Panc1 (cell line): ENCODE results near the gene KCNH1.

Source experiments
- CTCF ChIP-seq: fragments of 450-650 bp; IDR thresholded peaks from 2 replicates; pipeline ENCODE4 v1.5.1; 2017; ENCODE audit warnings: mild to moderate bottlenecking
- SIN3A ChIP-seq: IDR thresholded peaks from 2 replicates; pipeline ENCODE4 v1.6.1; 2012; ENCODE audit warnings: low read depth, mild to moderate bottlenecking, low read length, moderate library complexity, borderline replicate concordance; ENCODE audit not compliant: insufficient read depth
- TCF7L2 ChIP-seq: IDR thresholded peaks from 2 replicates; pipeline ENCODE4 v1.6.1; 2011; ENCODE audit warnings: mild to moderate bottlenecking, low read depth, low read length, inconsistent platforms

- TF ChIP-seq CTCF (no peak), SIN3A (no peak), TCF7L2 (no peak)
Measured at GRCh38 chr1:210700511-210700910, 433.4 kb downstream of the KCNH1 start.
